CD4-positive, alpha-beta memory T cell (primary cell): ENCODE data around the gene LITAF. TPM values are rescaled to one million over a fixed set of nuclear protein-coding genes. Genes with fewer than 3 reads are reported as not detected.

Experiments
- CTCF ChIA-PET: fragments of 350-600 bp; sonication (Branson Sonifier 250); formaldehyde crosslinking; loops from one replicate; lab custom pipeline; 2021; ENCODE audit warnings: inconsistent platforms; ENCODE audit not compliant: partially characterized antibody; lab: Charles Lee
- POLR2A ChIA-PET: fragments of 350-600 bp; sonication (Branson Sonifier 250); formaldehyde crosslinking; loops from one replicate; lab custom pipeline; 2021; ENCODE audit not compliant: partially characterized antibody; lab: Charles Lee
- DNase-seq, 5 donors: peaks; one replicate each; pipeline versions ENCODE4 v3.0.0 to v3.0.0-alpha.2; 2020 to 2022; ENCODE audit warnings: mixed read lengths in 1 of 5
- H3K27ac ChIP-seq: one replicate; pipeline ENCODE4 v1.7.0; 2013; ENCODE audit warnings: low read depth, low read length
- H3K27me3 ChIP-seq: 2 replicates; pipeline ENCODE4 v1.7.0; 2013; ENCODE audit warnings: mild to moderate bottlenecking, low read length, moderate library complexity; ENCODE audit not compliant: insufficient read depth
- H3K36me3 ChIP-seq: 2 replicates; pipeline ENCODE4 v1.7.0; 2013; ENCODE audit warnings: mild to moderate bottlenecking, low read length, moderate library complexity; ENCODE audit not compliant: insufficient read depth
- H3K4me1 ChIP-seq: 2 replicates; pipeline ENCODE4 v1.7.0; 2013; ENCODE audit warnings: mild to moderate bottlenecking, low read length, moderate library complexity; ENCODE audit not compliant: insufficient read depth
- H3K4me3 ChIP-seq, 2 donors: one replicate each; pipeline ENCODE4 v1.7.0; 2013; ENCODE audit warnings: low read length in 2 of 2, mild to moderate bottlenecking in 1 of 2
- H3K9me3 ChIP-seq, 2 donors: one replicate each; pipeline ENCODE4 v1.7.0; 2013; ENCODE audit warnings: low read length in 2 of 2, control low read depth in 1 of 2; ENCODE audit not compliant: control insufficient read depth in 1 of 2
- H3K27ac Mint-ChIP-seq, 7 donors: one replicate each; pipeline ENCODE4 v1.8.0; 2020 to 2021; ENCODE audit warnings: mixed read lengths in 7 of 7, mild to moderate bottlenecking in 6 of 7, inconsistent platforms in 3 of 7, moderate library complexity in 3 of 7
- H3K27me3 Mint-ChIP-seq, 2 donors: one replicate each; pipeline ENCODE4 v1.8.0; 2020 to 2021; ENCODE audit warnings: mixed read lengths in 2 of 2
- H3K36me3 Mint-ChIP-seq, 2 donors: one replicate each; pipeline ENCODE4 v1.8.0; 2020 to 2021; ENCODE audit warnings: mixed read lengths in 2 of 2, inconsistent platforms in 1 of 2, mild to moderate bottlenecking in 1 of 2
- H3K4me1 Mint-ChIP-seq, 4 donors: one replicate each; pipeline ENCODE4 v1.8.0; 2020 to 2021; ENCODE audit warnings: mixed read lengths in 4 of 4, mild to moderate bottlenecking in 1 of 4
- H3K4me3 Mint-ChIP-seq, 8 donors: one replicate each; pipeline ENCODE4 v1.8.0; 2020 to 2021; ENCODE audit warnings: mixed read lengths in 8 of 8, mild to moderate bottlenecking in 7 of 8, moderate library complexity in 6 of 8, inconsistent platforms in 3 of 8
- H3K9me3 Mint-ChIP-seq, 8 donors: one replicate each; pipeline ENCODE4 v1.8.0; 2020 to 2021; ENCODE audit warnings: mixed read lengths in 8 of 8, mild to moderate bottlenecking in 5 of 8, inconsistent platforms in 3 of 8, moderate library complexity in 1 of 8
- intact Hi-C: fragments of 100-400 bp; cut with micrococcal nuclease; formaldehyde crosslinking; loops from one replicate; pipeline ENCODE4 v1.15.1; 2023
- polyA plus RNA-seq, 2 donors: library from polyadenylated mRNA; unstranded; fragments of 300-500 nt; fragmentation: Illumina TruSeq; gene quantifications; one replicate each; pipeline ENCODE4 v1.2.3, GENCODE V29; 2021
- total RNA-seq, 2 experiments: library from RNA; stranded (reverse); gene quantifications; one replicate each; pipeline ENCODE4 v1.2.3, GENCODE V29; 2021

Gene LITAF
- total and polyA plus RNA-seq, 4 experiments from 2014 or later, result 155 to 496 (median 250) TPM

GRCh38 chr16:11536104-11536866 lies 50.4 kb downstream of the LITAF start:
- intact Hi-C loops, result loop anchor here (10.0 kb wide), 1 partner anchor 529 kb away; no protein-coding TSS in a partner anchor
- H3K27me3 Mint-ChIP-seq, result no peaks in the 10 kb centered on the region
- no peaks in the 10 kb centered on the region for H3K9me3 Mint-ChIP-seq
- no peak overlapping the region for H3K27ac Mint-ChIP-seq
- Histone ChIP-seq H3K4me1 (no peaks in the 10 kb centered on the region), H3K4me3 (no peak overlapping the region), H3K27me3 (no peaks in the 10 kb centered on the region), H3K36me3 (no peaks in the 10 kb centered on the region), H3K9me3 (no peaks in the 10 kb centered on the region), H3K27ac (no peak overlapping the region)
- H3K4me1 Mint-ChIP-seq, result peaks cover 5 to 14% (median 11%) of the 10 kb centered on the region in 4 donors
- CTCF ChIA-PET, result interaction anchor here (0.6 to 9.9 kb wide), 8 partner anchors 19 to 113 kb away, joined by 3 to 206 read pairs (median 6); no protein-coding TSS in a partner anchor
- POLR2A ChIA-PET, result no interaction called here
- H3K4me3 Mint-ChIP-seq, result no peak overlapping the region
- DNase-seq, result no peak
- no peaks in the 10 kb centered on the region for H3K36me3 Mint-ChIP-seq

- Histone ChIP-seq H3K9me3 (no peaks in the 10 kb centered on the region), H3K27ac (no peak overlapping the region), H3K4me3 (no peak overlapping the region), H3K27me3 (no peaks in the 10 kb centered on the region), H3K36me3 (no peaks in the 10 kb centered on the region), H3K4me1 (no peaks in the 10 kb centered on the region)
- Mint-ChIP-seq H3K36me3 (no peaks in the 10 kb centered on the region), H3K27me3 (no peaks in the 10 kb centered on the region), H3K4me1 (peaks cover 5 to 11% (median 10%) of the 10 kb centered on the region in 4 donors), H3K9me3 (no peaks in the 10 kb centered on the region), H3K27ac (no peak overlapping the region), H3K4me3 (no peak overlapping the region)
- intact Hi-C loops, result loop anchor here (10.0 kb wide), 1 partner anchor 529 kb away; no protein-coding TSS in a partner anchor
- no peak for DNase-seq
- ChIA-PET POLR2A (interaction anchor here (0.7 kb wide), 1 partner anchor 105 kb away, joined by 4 read pairs; no protein-coding TSS in a partner anchor), CTCF (interaction anchor here (0.6 to 9.9 kb wide), 8 partner anchors 10 to 532 kb away, joined by 3 to 206 read pairs (median 6); no protein-coding TSS in a partner anchor)
Observed at GRCh38 chr16:11535494-11535893, 51.2 kb downstream of the LITAF start.

GRCh38 chr16:11534262-11534661 lies 52.5 kb downstream of the LITAF start:
- Mint-ChIP-seq H3K9me3 (no peaks in the 10 kb centered on the region), H3K27ac (peak overlapping the region in 1 of 7 donors; percentile 44), H3K36me3 (no peaks in the 10 kb centered on the region), H3K4me3 (no peak overlapping the region), H3K4me1 (peaks cover 3 to 11% (median 5%) of the 10 kb centered on the region in 4 donors), H3K27me3 (no peaks in the 10 kb centered on the region)
- Histone ChIP-seq H3K27me3 (no peaks in the 10 kb centered on the region), H3K27ac (no peak overlapping the region), H3K4me1 (no peaks in the 10 kb centered on the region), H3K9me3 (no peaks in the 10 kb centered on the region), H3K36me3 (no peaks in the 10 kb centered on the region), H3K4me3 (no peak overlapping the region)
- ChIA-PET POLR2A (interaction anchor here (0.9 to 1.1 kb wide), 2 partner anchors 29 to 52 kb away, joined by 3 read pairs; no protein-coding TSS in a partner anchor), CTCF (interaction anchor here (1.0 to 9.9 kb wide), 7 partner anchors 12 to 533 kb away, joined by 3 to 206 read pairs (median 8); no protein-coding TSS in a partner anchor)
- no peak for DNase-seq
- intact Hi-C loops, result loop anchor here (5.0 to 10.0 kb wide), 2 partner anchors 531 to 572 kb away; no protein-coding TSS in a partner anchor

GRCh38 chr16:11533588-11533987 lies 53.1 kb downstream of the LITAF start:
- Histone ChIP-seq H3K36me3 (no peaks in the 10 kb centered on the region), H3K4me3 (no peak overlapping the region), H3K27ac (no peak overlapping the region), H3K27me3 (no peaks in the 10 kb centered on the region), H3K9me3 (no peaks in the 10 kb centered on the region), H3K4me1 (no peaks in the 10 kb centered on the region)
- Mint-ChIP-seq H3K27ac (peak overlapping the region in 1 of 7 donors; percentile 23), H3K4me3 (no peak overlapping the region), H3K9me3 (no peaks in the 10 kb centered on the region), H3K36me3 (no peaks in the 10 kb centered on the region), H3K27me3 (no peaks in the 10 kb centered on the region), H3K4me1 (peaks cover 3 to 11% (median 5%) of the 10 kb centered on the region in 4 donors)
- ChIA-PET CTCF (interaction anchor here (1.1 to 9.9 kb wide), 5 partner anchors 85 to 534 kb away, joined by 3 to 206 read pairs (median 32); no protein-coding TSS in a partner anchor), POLR2A (no interaction called here)
- intact Hi-C loops, result loop anchor here (2.0 to 10.0 kb wide), 4 partner anchors 137 to 571 kb away; no protein-coding TSS in a partner anchor
- DNase-seq, result no peak

- Histone ChIP-seq H3K27ac (no peak overlapping the region), H3K27me3 (no peaks in the 10 kb centered on the region), H3K4me1 (no peaks in the 10 kb centered on the region), H3K4me3 (no peak overlapping the region), H3K9me3 (no peaks in the 10 kb centered on the region), H3K36me3 (no peaks in the 10 kb centered on the region)
- no peak for DNase-seq
- Mint-ChIP-seq H3K36me3 (no peaks in the 10 kb centered on the region), H3K4me3 (no peak overlapping the region), H3K9me3 (no peaks in the 10 kb centered on the region), H3K4me1 (peaks cover 3 to 11% (median 5%) of the 10 kb centered on the region in 4 donors), H3K27me3 (no peaks in the 10 kb centered on the region), H3K27ac (peak overlapping the region in 3 of 7 donors; percentile 10 to 40 (median 18))
- ChIA-PET POLR2A (interaction anchor here (0.7 kb wide), 1 partner anchor 27 kb away, joined by 3 read pairs; no protein-coding TSS in a partner anchor), CTCF (interaction anchor here (0.7 to 9.9 kb wide), 12 partner anchors 8 to 538 kb away, joined by 3 to 206 read pairs (median 8); no protein-coding TSS in a partner anchor)
- intact Hi-C loops, result loop anchor here (5.0 to 10.0 kb wide), 2 partner anchors 534 to 568 kb away; no protein-coding TSS in a partner anchor
Observed at GRCh38 chr16:11530171-11530940, 56.4 kb downstream of the LITAF start.

GRCh38 chr16:11529285-11529684 lies 57.4 kb downstream of the LITAF start:
- H3K27me3 Mint-ChIP-seq, result no peaks in the 10 kb centered on the region
- H3K4me3 ChIP-seq, result no peak overlapping the region
- no peak overlapping the region for H3K27ac Mint-ChIP-seq
- H3K4me1 Mint-ChIP-seq, result peaks cover 3 to 11% (median 5%) of the 10 kb centered on the region in 4 donors
- no peaks in the 10 kb centered on the region for H3K36me3 Mint-ChIP-seq
- no peaks in the 10 kb centered on the region for H3K4me1 ChIP-seq
- CTCF ChIA-PET, result interaction anchor here (0.6 to 9.9 kb wide), 7 partner anchors 10 to 539 kb away, joined by 3 to 206 read pairs (median 4); no protein-coding TSS in a partner anchor
- DNase-seq, result no peak
- no peak overlapping the region for H3K27ac ChIP-seq
- intact Hi-C loops, result no loop called here
- H3K9me3 Mint-ChIP-seq, result no peaks in the 10 kb centered on the region
- H3K27me3 ChIP-seq, result no peaks in the 10 kb centered on the region
- POLR2A ChIA-PET, result interaction anchor here (0.7 kb wide), 1 partner anchor 28 kb away, joined by 3 read pairs; no protein-coding TSS in a partner anchor
- no peaks in the 10 kb centered on the region for H3K9me3 ChIP-seq
- no peaks in the 10 kb centered on the region for H3K36me3 ChIP-seq
- no peak overlapping the region for H3K4me3 Mint-ChIP-seq
